Suprapubic skin (tissue), 4 donors: Measurements from ENCODE around the gene GTSE1.

ENCODE experiments used
- POLR2A ChIP-seq, 2 donors: fragments of 450-650 bp; IDR thresholded peaks; one replicate each; pipeline ENCODE4 v1.6.1; 2017; ENCODE audit warnings: antibody characterized with exemption in 2 of 2, mild to moderate bottlenecking in 2 of 2, moderate library complexity in 2 of 2
- POLR2AphosphoS5 ChIP-seq, 3 donors: sonication (generic); formaldehyde crosslinking; IDR thresholded peaks; one replicate each; pipeline ENCODE4 v1.6.1; 2017; ENCODE audit warnings: antibody characterized with exemption in 3 of 3
- TF ChIP-seq, protein P1 (sequence below), 2 donors: fragments of 200-600 bp in 1 of 2; fragments of 450-650 bp in 1 of 2; sonication (generic) in 1 of 2; IDR thresholded peaks; one replicate each; pipeline ENCODE4 v1.5.1; 2016 to 2019; ENCODE audit warnings: antibody characterized with exemption in 2 of 2, mild to moderate bottlenecking in 1 of 2, moderate library complexity in 1 of 2

DNA sequence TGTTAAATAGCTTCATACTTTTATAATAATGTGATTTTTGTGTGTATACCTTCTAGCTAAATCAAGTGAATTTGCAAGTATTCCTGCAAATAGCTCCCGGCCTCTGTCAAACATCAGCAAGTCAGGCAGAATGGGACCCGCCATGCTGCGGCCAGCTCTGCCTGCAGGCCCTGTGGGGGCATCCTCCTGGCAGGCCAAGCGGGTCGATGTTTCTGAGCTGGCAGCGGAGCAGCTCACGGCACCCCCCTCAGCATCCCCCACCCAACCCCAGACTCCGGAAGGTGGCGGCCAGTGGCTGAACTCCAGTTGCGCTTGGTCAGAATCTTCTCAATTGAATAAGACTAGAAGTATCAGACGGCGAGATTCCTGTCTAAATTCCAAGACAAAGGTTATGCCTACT is 19.3 kb downstream of the GTSE1 start:
- TF ChIP-seq POLR2A (IDR thresholded peaks at IDR 0.05) (no peak), POLR2AphosphoS5 (IDR thresholded peaks at IDR 0.05) (no peak)
- TF ChIP-seq, protein P1, sequence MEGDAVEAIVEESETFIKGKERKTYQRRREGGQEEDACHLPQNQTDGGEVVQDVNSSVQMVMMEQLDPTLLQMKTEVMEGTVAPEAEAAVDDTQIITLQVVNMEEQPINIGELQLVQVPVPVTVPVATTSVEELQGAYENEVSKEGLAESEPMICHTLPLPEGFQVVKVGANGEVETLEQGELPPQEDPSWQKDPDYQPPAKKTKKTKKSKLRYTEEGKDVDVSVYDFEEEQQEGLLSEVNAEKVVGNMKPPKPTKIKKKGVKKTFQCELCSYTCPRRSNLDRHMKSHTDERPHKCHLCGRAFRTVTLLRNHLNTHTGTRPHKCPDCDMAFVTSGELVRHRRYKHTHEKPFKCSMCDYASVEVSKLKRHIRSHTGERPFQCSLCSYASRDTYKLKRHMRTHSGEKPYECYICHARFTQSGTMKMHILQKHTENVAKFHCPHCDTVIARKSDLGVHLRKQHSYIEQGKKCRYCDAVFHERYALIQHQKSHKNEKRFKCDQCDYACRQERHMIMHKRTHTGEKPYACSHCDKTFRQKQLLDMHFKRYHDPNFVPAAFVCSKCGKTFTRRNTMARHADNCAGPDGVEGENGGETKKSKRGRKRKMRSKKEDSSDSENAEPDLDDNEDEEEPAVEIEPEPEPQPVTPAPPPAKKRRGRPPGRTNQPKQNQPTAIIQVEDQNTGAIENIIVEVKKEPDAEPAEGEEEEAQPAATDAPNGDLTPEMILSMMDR (IDR thresholded peaks at IDR 0.05), result no peak
